ENCODE results near the gene MYCBPAP.

MYCBPAP gene

DNA sequence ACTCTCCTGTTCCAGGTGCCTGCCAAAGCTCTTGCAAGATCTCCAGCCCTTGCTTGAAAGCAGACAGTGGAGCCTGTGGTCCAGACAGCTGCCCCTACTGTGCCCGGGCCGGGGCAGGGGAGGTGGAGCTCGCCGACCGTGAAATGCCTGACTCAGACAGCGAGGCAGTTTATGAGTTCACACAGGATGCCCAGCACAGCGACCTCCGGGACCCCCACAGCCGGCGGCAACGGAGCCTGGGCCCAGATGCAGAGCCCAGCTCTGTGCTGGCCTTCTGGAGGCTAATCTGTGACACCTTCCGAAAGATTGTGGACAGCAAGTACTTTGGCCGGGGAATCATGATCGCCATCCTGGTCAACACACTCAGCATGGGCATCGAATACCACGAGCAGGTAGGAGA, 69.9 kb downstream of the MYCBPAP start:
- no peak for DNase-seq

- DNase-seq: no peak
Observed at GRCh38 chr17:50579399-50579798, 71.2 kb downstream of the MYCBPAP start.

- no peak for DNase-seq
Observed at GRCh38 chr17:50580646-50581045, 72.4 kb downstream of the MYCBPAP start.

Data from activated CD4-positive, alpha-beta T cell treated with anti-CD3 and anti-CD28 coated beads, Interleukin-2, amount 50 U/mL, for 4 hours (primary cell).